Retinal pigment epithelial cell (primary cell): Measurements from ENCODE around the gene ULK1.

ENCODE experiments used
- DNase-seq: peaks from one replicate; pipeline ENCODE4 v3.0.0-alpha.2; 2010; ENCODE audit warnings: low read depth
- H3K4me3 ChIP-seq: 2 replicates; pipeline ENCODE4 v1.5.1; 2011; ENCODE audit warnings: mild to moderate bottlenecking, low read length, control low read depth, moderate library complexity
- TF ChIP-seq, protein P1 (sequence below): conservative IDR thresholded peaks from 2 replicates; pipeline ENCODE4 v1.5.1; 2011; ENCODE audit warnings: low read depth, low read length, control low read depth, inconsistent platforms

Gene ULK1

DNA sequence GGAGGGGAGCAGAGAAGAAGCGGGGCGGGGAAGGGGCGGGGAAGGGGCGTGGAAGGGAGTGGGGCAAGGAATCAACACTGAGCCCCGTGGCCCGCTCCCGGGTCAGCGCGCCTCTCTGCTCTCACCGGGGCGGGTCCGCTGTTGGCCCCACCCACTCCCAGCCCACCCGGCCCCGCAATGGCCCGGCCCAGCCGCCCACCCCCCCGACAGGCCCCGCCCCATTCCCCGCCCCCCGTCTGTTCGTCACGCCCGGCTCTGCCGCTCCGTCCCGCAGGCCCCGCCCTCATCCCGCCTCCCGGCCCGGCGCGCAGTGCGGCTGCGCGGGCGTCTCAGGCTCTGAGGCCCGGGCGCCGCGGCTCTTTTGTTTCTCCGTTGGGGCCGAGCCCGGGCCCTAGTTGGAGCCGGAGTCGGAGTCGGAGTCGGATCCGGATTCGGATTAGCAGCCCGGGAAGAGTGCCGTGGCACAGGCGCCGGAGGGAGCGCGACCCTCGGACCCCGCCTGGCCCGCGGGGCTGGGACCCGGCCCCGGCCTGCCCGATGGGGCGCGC, at the start of gene ULK1:
Gene ULK1, plus strand, starts transcription at position 310 of the 548 bp plus-strand sequence. CDS start 380 bp downstream, outside the sequence.
- peak within 1 kb of the TSS; percentile 61 for H3K4me3 ChIP-seq
- TF ChIP-seq, protein P1, sequence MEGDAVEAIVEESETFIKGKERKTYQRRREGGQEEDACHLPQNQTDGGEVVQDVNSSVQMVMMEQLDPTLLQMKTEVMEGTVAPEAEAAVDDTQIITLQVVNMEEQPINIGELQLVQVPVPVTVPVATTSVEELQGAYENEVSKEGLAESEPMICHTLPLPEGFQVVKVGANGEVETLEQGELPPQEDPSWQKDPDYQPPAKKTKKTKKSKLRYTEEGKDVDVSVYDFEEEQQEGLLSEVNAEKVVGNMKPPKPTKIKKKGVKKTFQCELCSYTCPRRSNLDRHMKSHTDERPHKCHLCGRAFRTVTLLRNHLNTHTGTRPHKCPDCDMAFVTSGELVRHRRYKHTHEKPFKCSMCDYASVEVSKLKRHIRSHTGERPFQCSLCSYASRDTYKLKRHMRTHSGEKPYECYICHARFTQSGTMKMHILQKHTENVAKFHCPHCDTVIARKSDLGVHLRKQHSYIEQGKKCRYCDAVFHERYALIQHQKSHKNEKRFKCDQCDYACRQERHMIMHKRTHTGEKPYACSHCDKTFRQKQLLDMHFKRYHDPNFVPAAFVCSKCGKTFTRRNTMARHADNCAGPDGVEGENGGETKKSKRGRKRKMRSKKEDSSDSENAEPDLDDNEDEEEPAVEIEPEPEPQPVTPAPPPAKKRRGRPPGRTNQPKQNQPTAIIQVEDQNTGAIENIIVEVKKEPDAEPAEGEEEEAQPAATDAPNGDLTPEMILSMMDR = no peak
- DNase-seq = peak; percentile 44

- TF ChIP-seq, protein P1 = no peak
- no peak for DNase-seq
- no peak overlapping the region for H3K4me3 ChIP-seq
Observed at GRCh38 chr12:131844656-131845055, 49.8 kb upstream of the ULK1 start.

GRCh38 chr12:131845121-131845520, 49.3 kb upstream of the ULK1 start:
- no peak overlapping the region for H3K4me3 ChIP-seq
- DNase-seq = no peak

GRCh38 chr12:131847456-131847855, 47.0 kb upstream of the ULK1 start:
- TF ChIP-seq, protein P1 = no peak
- no peak overlapping the region for H3K4me3 ChIP-seq
- DNase-seq = no peak

More at GRCh38 chr12:131845121-131845520, 49.3 kb upstream of the ULK1 start:
- TF ChIP-seq, protein P1 = no peak

DNA sequence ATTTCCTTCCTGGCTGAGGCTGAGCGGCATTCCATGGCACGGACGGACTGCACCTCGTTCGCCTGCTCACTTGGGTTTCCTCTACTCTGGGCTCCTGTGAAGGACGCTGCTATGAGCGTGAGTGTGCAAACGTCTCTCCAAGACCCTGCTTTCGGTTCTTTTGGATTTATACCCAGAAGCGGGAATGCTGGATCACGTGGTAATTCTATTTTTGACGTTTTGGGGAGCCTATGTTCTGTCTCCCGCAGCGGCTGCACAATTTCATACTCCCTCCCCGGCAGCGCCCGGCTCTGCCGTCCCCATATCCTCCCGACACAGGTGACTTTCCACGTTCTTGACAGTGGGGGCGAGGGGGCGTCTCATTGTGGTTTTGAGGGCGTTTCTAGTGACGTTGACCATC, 45.7 kb upstream of the ULK1 start:
- no peak for DNase-seq
- H3K4me3 ChIP-seq = no peak overlapping the region
- TF ChIP-seq, protein P1 = no peak

- no peak for DNase-seq
- TF ChIP-seq, protein P1 = no peak
- H3K4me3 ChIP-seq = no peak overlapping the region
Observed at GRCh38 chr12:131849700-131850553, 44.5 kb upstream of the ULK1 start.
